Measurements from ENCODE around the gene SYNRG. TPM values are rescaled to one million over a fixed set of nuclear protein-coding genes. Genes with fewer than 3 reads are reported as not detected.

SYNRG gene
- total RNA-seq, 1 donor from 2014 or later: 45.3 TPM

GRCh38 chr17:37571674-37572073 is 37.5 kb downstream of the SYNRG start:
- H3K9me3 Mint-ChIP-seq: no peaks in the 10 kb centered on the region
- intact Hi-C loops (cut with micrococcal nuclease): no loop called here
- H3K27ac Mint-ChIP-seq: no peak overlapping the region
- no peak overlapping the region for H3K4me3 Mint-ChIP-seq
- H3K4me1 Mint-ChIP-seq: peaks cover 2% of the 10 kb centered on the region
- peaks cover 59% of the 10 kb centered on the region for H3K36me3 Mint-ChIP-seq (ENCODE audit: low read depth)
- no peaks in the 10 kb centered on the region for H3K27me3 Mint-ChIP-seq
- no peak for DNase-seq

- DNase-seq: peak; percentile 70
- Mint-ChIP-seq H3K9me3 (no peaks in the 10 kb centered on the region), H3K27ac (no peak overlapping the region), H3K36me3 (ENCODE audit: low read depth) (peaks cover 55% of the 10 kb centered on the region), H3K4me1 (peaks cover 2% of the 10 kb centered on the region), H3K27me3 (no peaks in the 10 kb centered on the region), H3K4me3 (no peak overlapping the region)
- intact Hi-C loops (cut with micrococcal nuclease): no loop called here
Measured at GRCh38 chr17:37570527-37571093, 38.6 kb downstream of the SYNRG start.

GRCh38 chr17:37568350-37569053 is 40.7 kb downstream of the SYNRG start:
- H3K36me3 Mint-ChIP-seq (ENCODE audit: low read depth): peaks cover 49% of the 10 kb centered on the region
- no peak overlapping the region for H3K4me3 Mint-ChIP-seq
- intact Hi-C loops (cut with micrococcal nuclease): no loop called here
- no peak overlapping the region for H3K27ac Mint-ChIP-seq
- DNase-seq: no peak
- H3K9me3 Mint-ChIP-seq: no peaks in the 10 kb centered on the region
- no peaks in the 10 kb centered on the region for H3K27me3 Mint-ChIP-seq
- H3K4me1 Mint-ChIP-seq: peaks cover 3% of the 10 kb centered on the region

GRCh38 chr17:37567538-37567937 is 41.7 kb downstream of the SYNRG start:
- Mint-ChIP-seq H3K27ac (no peak overlapping the region), H3K4me1 (peaks cover 3% of the 10 kb centered on the region), H3K27me3 (no peaks in the 10 kb centered on the region), H3K4me3 (no peak overlapping the region), H3K9me3 (no peaks in the 10 kb centered on the region), H3K36me3 (ENCODE audit: low read depth) (peaks cover 46% of the 10 kb centered on the region)
- intact Hi-C loops (cut with micrococcal nuclease): no loop called here
- no peak for DNase-seq

GRCh38 chr17:37567137-37567536 is 42.1 kb downstream of the SYNRG start:
- Mint-ChIP-seq H3K9me3 (no peaks in the 10 kb centered on the region), H3K27ac (no peak overlapping the region), H3K27me3 (no peaks in the 10 kb centered on the region), H3K4me1 (peaks cover 3% of the 10 kb centered on the region), H3K36me3 (ENCODE audit: low read depth) (peaks cover 50% of the 10 kb centered on the region), H3K4me3 (no peak overlapping the region)
- intact Hi-C loops (cut with micrococcal nuclease): no loop called here
- no peak for DNase-seq

GRCh38 chr17:37564252-37564651 is 45.0 kb downstream of the SYNRG start:
- Mint-ChIP-seq H3K27ac (no peak overlapping the region), H3K9me3 (no peaks in the 10 kb centered on the region), H3K36me3 (ENCODE audit: low read depth) (peaks cover 55% of the 10 kb centered on the region), H3K4me3 (no peak overlapping the region), H3K4me1 (peaks cover 3% of the 10 kb centered on the region), H3K27me3 (no peaks in the 10 kb centered on the region)
- intact Hi-C loops (cut with micrococcal nuclease): no loop called here
- no peak for DNase-seq

- no peak for DNase-seq
- H3K27me3 Mint-ChIP-seq: no peaks in the 10 kb centered on the region
- peaks cover 3% of the 10 kb centered on the region for H3K4me1 Mint-ChIP-seq
- no peaks in the 10 kb centered on the region for H3K9me3 Mint-ChIP-seq
- intact Hi-C loops (cut with micrococcal nuclease): no loop called here
- H3K4me3 Mint-ChIP-seq: no peak overlapping the region
- peaks cover 50% of the 10 kb centered on the region for H3K36me3 Mint-ChIP-seq (ENCODE audit: low read depth)
- no peak overlapping the region for H3K27ac Mint-ChIP-seq
Measured at GRCh38 chr17:37562016-37562745, 47.0 kb downstream of the SYNRG start.

- intact Hi-C loops (cut with micrococcal nuclease): no loop called here
- Mint-ChIP-seq H3K4me3 (no peak overlapping the region), H3K27ac (no peak overlapping the region), H3K27me3 (no peaks in the 10 kb centered on the region), H3K9me3 (no peaks in the 10 kb centered on the region), H3K4me1 (peaks cover 4% of the 10 kb centered on the region), H3K36me3 (ENCODE audit: low read depth) (peaks cover 49% of the 10 kb centered on the region)
- no peak for DNase-seq
Measured at GRCh38 chr17:37558299-37558698, 50.9 kb downstream of the SYNRG start.

- intact Hi-C loops (cut with micrococcal nuclease): no loop called here
- Mint-ChIP-seq H3K4me3 (no peak overlapping the region), H3K9me3 (no peaks in the 10 kb centered on the region), H3K4me1 (peaks cover 9% of the 10 kb centered on the region), H3K27me3 (no peaks in the 10 kb centered on the region), H3K36me3 (ENCODE audit: low read depth) (peaks cover 57% of the 10 kb centered on the region), H3K27ac (no peak overlapping the region)
- DNase-seq: no peak
Measured at GRCh38 chr17:37557482-37557881, 51.7 kb downstream of the SYNRG start.

- intact Hi-C loops (cut with micrococcal nuclease): no loop called here
- Mint-ChIP-seq H3K9me3 (no peaks in the 10 kb centered on the region), H3K27me3 (no peaks in the 10 kb centered on the region), H3K4me1 (peaks cover 21% of the 10 kb centered on the region), H3K4me3 (no peak overlapping the region), H3K36me3 (ENCODE audit: low read depth) (peaks cover 60% of the 10 kb centered on the region), H3K27ac (no peak overlapping the region)
- no peak for DNase-seq
Measured at GRCh38 chr17:37555386-37555785, 53.8 kb downstream of the SYNRG start.

- Mint-ChIP-seq H3K27me3 (no peaks in the 10 kb centered on the region), H3K4me3 (no peak overlapping the region), H3K27ac (no peak overlapping the region), H3K36me3 (ENCODE audit: low read depth) (peaks cover 56% of the 10 kb centered on the region), H3K4me1 (peaks cover 22% of the 10 kb centered on the region), H3K9me3 (no peaks in the 10 kb centered on the region)
- intact Hi-C loops (cut with micrococcal nuclease): no loop called here
- DNase-seq: no peak
Measured at GRCh38 chr17:37553401-37553966, 55.7 kb downstream of the SYNRG start.

- peak overlapping the region; percentile 40 for H3K27ac Mint-ChIP-seq
- peaks cover 28% of the 10 kb centered on the region for H3K4me1 Mint-ChIP-seq
- no peaks in the 10 kb centered on the region for H3K9me3 Mint-ChIP-seq
- no peak overlapping the region for H3K4me3 Mint-ChIP-seq
- peaks cover 47% of the 10 kb centered on the region for H3K36me3 Mint-ChIP-seq (ENCODE audit: low read depth)
- intact Hi-C loops (cut with micrococcal nuclease): no loop called here
- H3K27me3 Mint-ChIP-seq: no peaks in the 10 kb centered on the region
- no peak for DNase-seq
Measured at GRCh38 chr17:37551788-37552187, 57.4 kb downstream of the SYNRG start.

GRCh38 chr17:37547986-37548385 is 61.2 kb downstream of the SYNRG start:
- Mint-ChIP-seq H3K36me3 (ENCODE audit: low read depth) (peaks cover 36% of the 10 kb centered on the region), H3K4me1 (peaks cover 28% of the 10 kb centered on the region), H3K27ac (no peak overlapping the region), H3K9me3 (no peaks in the 10 kb centered on the region), H3K4me3 (no peak overlapping the region), H3K27me3 (no peaks in the 10 kb centered on the region)
- intact Hi-C loops (cut with micrococcal nuclease): no loop called here
- DNase-seq: no peak

GRCh38 chr17:37546302-37546701 is 62.9 kb downstream of the SYNRG start:
- no peak overlapping the region for H3K27ac Mint-ChIP-seq
- H3K9me3 Mint-ChIP-seq: no peaks in the 10 kb centered on the region
- peaks cover 33% of the 10 kb centered on the region for H3K36me3 Mint-ChIP-seq (ENCODE audit: low read depth)
- peaks cover 16% of the 10 kb centered on the region for H3K4me1 Mint-ChIP-seq
- no peaks in the 10 kb centered on the region for H3K27me3 Mint-ChIP-seq
- intact Hi-C loops (cut with micrococcal nuclease): no loop called here
- no peak for DNase-seq
- H3K4me3 Mint-ChIP-seq: no peak overlapping the region
